Loucy (cell line): ENCODE measurements around the gene HTR2C.

Source experiments
- H2AFZ ChIP-seq: fragments of 200-600 bp; sonication (generic); 2 replicates; pipeline ENCODE4 v1.6.0; 2016; ENCODE audit warnings: antibody characterized with exemption, mild to moderate bottlenecking, low read length, moderate library complexity
- H3F3A ChIP-seq: fragments of 200-600 bp; 2 replicates; pipeline ENCODE4 v1.6.0; 2016; ENCODE audit warnings: antibody characterized with exemption, low read depth, mild to moderate bottlenecking
- H3K27me3 ChIP-seq: fragments of 200-600 bp; sonication (generic); 2 replicates; pipeline ENCODE4 v1.6.1; 2014; ENCODE audit warnings: low read length, mild to moderate bottlenecking; ENCODE audit not compliant: insufficient read depth, poor library complexity, severe bottlenecking
- H3K36me3 ChIP-seq: fragments of 200-600 bp; sonication (generic); 2 replicates; pipeline ENCODE4 v1.6.1; 2016; ENCODE audit warnings: low read length; ENCODE audit not compliant: insufficient read depth
- H3K4me1 ChIP-seq: fragments of 200-600 bp; sonication (generic); 2 replicates; pipeline ENCODE4 v1.5.1; 2014; ENCODE audit warnings: low read length, mild to moderate bottlenecking; ENCODE audit not compliant: insufficient read depth, poor library complexity, severe bottlenecking
- H3K4me2 ChIP-seq: fragments of 200-600 bp; sonication (generic); 2 replicates; pipeline ENCODE4 v1.6.0; 2014; ENCODE audit warnings: antibody characterized with exemption, low read length, low read depth, mild to moderate bottlenecking; ENCODE audit not compliant: poor library complexity, severe bottlenecking
- H3K4me3 ChIP-seq: fragments of 200-600 bp; sonication (generic); 2 replicates; pipeline ENCODE4 v1.5.1; 2014; ENCODE audit warnings: low read length, mild to moderate bottlenecking, mixed read lengths; ENCODE audit not compliant: poor library complexity, severe bottlenecking
- H3K79me2 ChIP-seq: fragments of 200-600 bp; sonication (generic); 2 replicates; pipeline ENCODE4 v1.6.1; 2014; ENCODE audit warnings: low read length; ENCODE audit not compliant: insufficient read depth
- H3K9ac ChIP-seq: fragments of 200-600 bp; sonication (generic); 2 replicates; pipeline ENCODE4 v1.6.0; 2014; ENCODE audit warnings: mild to moderate bottlenecking, low read depth, low read length, moderate library complexity; ENCODE audit not compliant: poor library complexity, severe bottlenecking
- H3K9me2 ChIP-seq: fragments of 200-600 bp; sonication (generic); replicated peaks from 2 replicates; pipeline ENCODE4 v1.6.1; 2016; ENCODE audit warnings: low read depth, low read length, mixed read lengths
- H3K9me3 ChIP-seq: fragments of 200-600 bp; sonication (generic); 2 replicates; pipeline ENCODE4 v1.6.1; 2014; ENCODE audit warnings: mild to moderate bottlenecking, antibody characterized with exemption, low read length, low read depth; ENCODE audit not compliant: insufficient read depth
- H4K20me1 ChIP-seq: fragments of 200-600 bp; sonication (generic); 2 replicates; pipeline ENCODE4 v1.6.0; 2014; ENCODE audit warnings: antibody characterized with exemption, low read length, mild to moderate bottlenecking; ENCODE audit not compliant: insufficient read depth, poor library complexity, severe bottlenecking
- CTCF ChIP-seq: fragments of 200-600 bp; sonication (generic); conservative IDR thresholded peaks from 2 replicates; pipeline ENCODE4 v1.5.1; 2014; ENCODE audit warnings: mild to moderate bottlenecking, antibody characterized with exemption, low read length
- EZH2phosphoT487 ChIP-seq: fragments of 200-600 bp; IDR thresholded peaks from 2 replicates; pipeline ENCODE4 v1.6.1; 2018; ENCODE audit warnings: antibody characterized with exemption, mild to moderate bottlenecking, moderate library complexity, borderline replicate concordance

Gene HTR2C

DNA sequence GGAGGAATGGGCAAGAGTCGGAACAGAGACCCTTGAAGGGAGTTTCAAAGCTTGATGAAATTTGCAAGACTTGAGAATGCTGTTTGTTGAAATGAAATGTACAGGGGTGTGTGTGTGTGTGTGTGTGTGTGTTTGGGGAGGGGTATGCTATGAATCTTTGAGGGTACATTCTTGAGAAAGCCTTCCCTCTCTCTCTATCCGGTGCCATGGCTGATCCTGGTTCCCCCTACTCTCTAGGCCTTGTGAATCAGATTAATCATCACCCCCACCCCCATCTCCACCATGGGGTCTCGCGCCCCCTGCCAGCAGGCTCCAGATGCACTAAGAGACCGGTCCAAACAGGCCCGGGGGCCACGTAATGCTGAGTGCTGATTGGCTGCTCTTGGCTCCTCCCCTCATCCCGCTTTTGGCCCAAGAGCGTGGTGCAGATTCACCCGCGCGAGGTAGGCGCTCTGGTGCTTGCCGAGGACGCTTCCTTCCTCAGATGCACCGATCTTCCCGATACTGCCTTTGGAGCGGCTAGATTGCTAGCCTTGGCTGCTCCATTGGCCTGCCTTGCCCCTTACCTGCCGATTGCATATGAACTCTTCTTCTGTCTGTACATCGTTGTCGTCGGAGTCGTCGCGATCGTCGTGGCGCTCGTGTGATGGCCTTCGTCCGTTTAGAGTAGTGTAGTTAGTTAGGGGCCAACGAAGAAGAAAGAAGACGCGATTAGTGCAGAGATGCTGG is at the start of gene HTR2C:
Gene HTR2C, plus strand, starts transcription at position 441 of the 729 bp plus-strand sequence. CDS start 142,851 bp downstream, outside the sequence.
- Histone ChIP-seq H3K9me2 (no peaks in the 10 kb centered on the region), H3K4me2 (no peak within 1 kb of the TSS), H3K79me2 (no peaks in the 10 kb centered on the region), H3F3A (no peaks in the 10 kb centered on the region), H3K4me3 (no peak within 1 kb of the TSS), H3K27me3 (no peaks in the 10 kb centered on the region), H3K9me3 (no peaks in the 10 kb centered on the region), H3K4me1 (no peaks in the 10 kb centered on the region), H3K36me3 (no peaks in the 10 kb centered on the region), H3K9ac (no peak within 1 kb of the TSS), H4K20me1 (no peaks in the 10 kb centered on the region), H2AFZ (no peak within 1 kb of the TSS)
- TF ChIP-seq EZH2phosphoT487, result no peak
- TF ChIP-seq CTCF, result no peak

GRCh38 chrX:114580336-114580735 is 3.5 kb upstream of the HTR2C start:
- H3K9me3 ChIP-seq, result no peaks in the 10 kb centered on the region
- H3K9ac ChIP-seq, result no peak overlapping the region
- H2AFZ ChIP-seq, result no peak overlapping the region
- H3K36me3 ChIP-seq, result no peaks in the 10 kb centered on the region
- no peak overlapping the region for H3K4me3 ChIP-seq
- H3K9me2 ChIP-seq, result no peaks in the 10 kb centered on the region
- H3K4me1 ChIP-seq, result no peaks in the 10 kb centered on the region
- no peak overlapping the region for H3K4me2 ChIP-seq
- H3K79me2 ChIP-seq, result no peaks in the 10 kb centered on the region
- no peaks in the 10 kb centered on the region for H4K20me1 ChIP-seq
- no peak for TF ChIP-seq CTCF
- no peak for TF ChIP-seq EZH2phosphoT487
- H3K27me3 ChIP-seq, result no peaks in the 10 kb centered on the region
- H3F3A ChIP-seq, result no peaks in the 10 kb centered on the region

DNA sequence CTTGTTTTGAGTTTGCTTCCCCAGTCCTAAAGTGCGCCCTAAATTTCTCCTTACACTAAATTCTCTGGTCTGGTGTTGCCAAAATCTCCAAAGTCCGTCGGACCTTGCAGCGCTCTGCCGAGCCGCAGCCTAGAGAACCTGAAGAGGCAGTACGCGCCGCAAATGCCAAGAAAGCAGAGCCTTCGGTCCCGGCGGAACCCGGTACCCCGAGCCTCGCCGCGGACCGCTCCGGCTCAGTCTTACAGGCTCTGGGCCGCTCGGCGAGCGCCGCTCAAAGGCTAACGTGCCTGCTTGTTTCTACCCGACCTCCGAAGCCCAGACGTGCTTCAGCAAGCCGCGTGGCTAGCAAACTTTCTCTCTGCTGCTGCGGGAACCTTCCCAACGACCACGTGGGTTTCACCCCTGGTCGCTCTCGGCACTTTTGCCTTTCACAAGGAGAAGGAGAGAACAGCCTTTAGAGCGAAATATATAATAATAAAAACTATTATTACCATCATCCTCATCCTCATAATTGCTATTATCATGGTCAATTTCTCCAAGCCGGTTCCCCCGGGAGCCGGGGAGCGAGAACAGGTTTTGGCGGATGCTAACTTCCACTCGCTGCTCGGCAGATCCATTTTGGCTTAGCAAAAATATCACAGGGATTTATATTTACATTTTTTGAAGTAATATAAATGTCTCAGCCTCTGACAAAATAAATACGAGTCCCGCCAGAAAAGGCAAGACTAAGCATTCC is 2.2 kb upstream of the HTR2C start:
- Histone ChIP-seq H4K20me1 (no peaks in the 10 kb centered on the region), H3K4me3 (no peak overlapping the region), H3K27me3 (no peaks in the 10 kb centered on the region), H3K36me3 (no peaks in the 10 kb centered on the region), H3K79me2 (no peaks in the 10 kb centered on the region), H3K9ac (no peak overlapping the region), H2AFZ (no peak overlapping the region), H3F3A (no peaks in the 10 kb centered on the region), H3K4me2 (no peak overlapping the region), H3K9me3 (no peaks in the 10 kb centered on the region), H3K4me1 (no peaks in the 10 kb centered on the region), H3K9me2 (no peaks in the 10 kb centered on the region)
- no peak for TF ChIP-seq CTCF
- TF ChIP-seq EZH2phosphoT487, result no peak
